GM18868 (cell line): Measurements from ENCODE around the gene LNP1.
"Not testable (repeated sequence)": the region's sequence is repeated elsewhere in the genome, so short reads cannot be mapped to it uniquely, and the experiment has no call there.

Experiments
- ATAC-seq: cut with Tn5 transposase; IDR thresholded peaks from one replicate; pipeline ENCODE4 v1.9.1; 2021; ENCODE audit warnings: mild to moderate bottlenecking, moderate library complexity; ENCODE audit not compliant: unreplicated experiment

LNP1 gene

GRCh38 chr3:100427699-100428098 lies 26.4 kb downstream of the LNP1 start:
- ATAC-seq, result no peak

DNA sequence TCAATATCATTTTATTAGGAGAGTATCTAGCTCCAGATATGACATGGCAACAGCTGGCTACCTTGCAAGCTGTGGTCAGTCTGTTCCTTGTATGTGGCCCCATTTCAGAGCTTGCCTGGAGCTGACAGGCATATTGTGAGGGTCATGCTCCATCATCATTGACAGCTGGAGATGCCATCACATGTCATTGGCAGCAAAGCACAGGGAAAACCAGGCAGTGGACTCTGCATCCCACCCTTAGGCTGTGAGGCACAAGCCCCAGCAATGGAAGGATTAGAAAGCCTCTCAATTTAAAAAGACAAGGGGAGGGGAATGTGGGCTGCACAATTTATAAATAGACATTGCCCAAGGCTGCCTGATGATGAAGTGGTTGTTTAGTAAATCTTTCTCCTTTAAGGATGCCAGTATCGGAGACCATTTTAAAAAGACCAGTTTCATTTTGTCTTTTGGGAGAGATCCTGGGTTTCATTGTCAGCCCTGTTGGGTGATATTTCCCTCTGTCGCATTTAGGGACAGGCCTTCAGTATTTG lies 27.9 kb downstream of the LNP1 start:
- ATAC-seq, result no peak

DNA sequence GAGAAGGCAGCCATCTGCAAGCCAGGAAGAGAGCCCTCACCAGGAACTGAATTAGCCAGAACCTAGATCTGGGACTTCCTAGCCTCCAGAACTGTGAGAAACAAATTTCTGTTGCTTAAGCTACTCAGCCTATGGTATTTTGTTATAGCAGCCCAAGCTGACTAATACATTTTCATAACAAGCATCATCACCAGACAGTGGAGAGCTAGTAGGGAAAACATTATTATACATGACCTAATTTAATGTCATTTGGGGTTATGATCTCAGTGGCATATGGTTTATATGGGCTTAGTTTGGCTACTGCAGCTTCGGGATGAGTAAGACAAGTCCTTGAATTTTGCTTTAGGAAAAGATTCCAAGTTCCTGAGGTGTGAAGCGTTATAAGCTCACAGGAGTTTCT lies 35.6 kb downstream of the LNP1 start:
- ATAC-seq, result no peak

DNA sequence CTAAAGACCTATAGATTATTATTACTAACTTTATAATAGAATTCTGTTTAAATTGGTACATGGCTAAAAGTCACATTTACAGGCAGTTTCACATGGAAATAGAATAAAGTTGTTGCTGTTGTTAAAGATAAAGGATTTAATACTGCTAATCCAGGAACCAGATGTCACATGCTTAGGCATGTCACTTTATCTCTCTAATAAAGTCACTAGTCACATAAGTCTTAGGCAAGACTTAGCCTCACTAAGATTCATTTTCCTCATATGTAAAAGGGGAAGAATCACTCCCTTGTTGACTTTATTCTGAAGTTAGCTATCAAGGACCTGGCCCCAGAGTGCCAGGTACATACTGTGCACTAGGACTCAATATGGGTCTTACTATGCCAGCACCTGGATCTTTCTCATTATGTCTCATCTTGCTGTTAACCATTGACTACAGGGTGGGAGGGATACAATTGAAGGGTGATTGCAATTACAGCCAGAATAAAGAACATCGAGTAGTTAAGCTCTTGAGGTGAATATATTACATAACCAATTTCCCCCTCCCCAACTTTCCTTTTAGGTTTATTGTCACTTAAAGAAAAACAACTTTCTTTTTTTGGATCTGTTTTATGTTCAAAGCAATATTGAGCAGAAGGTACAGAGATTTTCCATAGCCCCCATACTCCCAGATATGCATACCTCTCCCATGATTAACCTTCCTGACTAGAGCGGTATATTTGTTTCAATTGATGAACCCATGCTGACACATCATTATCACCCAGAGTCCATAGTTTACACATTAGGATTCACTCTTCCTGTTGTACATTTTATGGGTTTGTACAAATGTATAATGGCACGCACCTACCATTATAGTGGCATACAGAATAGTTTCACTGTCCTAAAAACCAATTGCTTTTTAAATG lies 36.6 kb downstream of the LNP1 start:
- no peak for ATAC-seq

- no peak for ATAC-seq
Measured at GRCh38 chr3:100438623-100438974, 37.3 kb downstream of the LNP1 start.

GRCh38 chr3:100440895-100441294 lies 39.6 kb downstream of the LNP1 start:
- no peak for ATAC-seq

DNA sequence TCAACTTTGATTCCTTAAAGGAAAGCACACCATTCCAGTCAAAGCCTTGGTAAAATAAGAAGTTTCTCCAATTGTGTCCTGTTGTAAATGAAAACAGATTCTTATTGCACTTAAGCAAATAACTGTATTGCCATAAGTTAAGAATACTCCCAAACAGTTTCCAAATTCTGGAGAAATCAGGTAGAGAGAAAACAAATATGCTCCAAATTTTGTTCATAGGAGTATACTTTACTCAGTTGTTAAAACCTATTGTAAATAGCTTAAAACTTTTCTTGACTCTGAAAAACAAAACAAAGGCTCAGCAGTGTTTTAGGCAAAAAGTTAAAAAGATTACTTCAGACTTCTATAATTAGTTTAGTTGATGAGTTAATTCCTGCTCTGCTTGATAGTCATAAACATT lies 42.4 kb downstream of the LNP1 start:
- no peak for ATAC-seq

DNA sequence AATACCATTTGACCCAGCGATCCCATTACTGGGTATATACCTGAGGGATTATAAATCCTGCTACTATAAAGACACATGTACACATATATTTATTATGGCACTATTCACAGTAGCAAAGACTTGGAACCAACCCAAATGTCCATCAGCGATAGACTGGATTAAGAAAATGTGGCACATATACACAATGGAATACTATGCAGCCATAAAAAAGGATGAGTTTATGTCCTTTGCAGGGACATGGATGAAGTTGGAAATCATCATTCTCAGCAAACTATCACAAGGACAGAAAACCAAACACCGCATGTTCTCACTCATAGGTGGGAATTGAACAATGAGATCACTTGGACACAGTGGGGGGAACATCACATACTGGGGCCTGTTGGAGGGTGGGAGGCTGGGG lies 45.7 kb downstream of the LNP1 start:
- not testable (repeated sequence) for ATAC-seq

DNA sequence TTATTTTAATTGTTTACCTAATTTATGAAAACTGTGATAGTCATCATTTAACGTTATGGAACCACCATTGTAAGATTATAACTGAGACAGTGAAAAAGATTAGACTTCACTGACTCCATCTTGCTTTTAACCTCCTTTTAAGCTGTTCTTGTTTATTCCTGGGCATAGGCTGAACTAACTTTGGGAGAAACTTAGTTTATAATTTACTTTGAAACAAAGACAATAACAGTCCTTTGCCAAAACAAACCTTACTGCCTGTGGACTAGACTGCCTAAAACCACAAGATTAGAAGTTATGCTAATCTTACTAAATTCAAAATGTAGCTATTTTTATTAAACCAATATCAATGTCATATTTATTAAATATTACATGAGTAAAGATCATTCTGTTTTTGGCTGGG lies 46.7 kb downstream of the LNP1 start:
- ATAC-seq, result no peak

DNA sequence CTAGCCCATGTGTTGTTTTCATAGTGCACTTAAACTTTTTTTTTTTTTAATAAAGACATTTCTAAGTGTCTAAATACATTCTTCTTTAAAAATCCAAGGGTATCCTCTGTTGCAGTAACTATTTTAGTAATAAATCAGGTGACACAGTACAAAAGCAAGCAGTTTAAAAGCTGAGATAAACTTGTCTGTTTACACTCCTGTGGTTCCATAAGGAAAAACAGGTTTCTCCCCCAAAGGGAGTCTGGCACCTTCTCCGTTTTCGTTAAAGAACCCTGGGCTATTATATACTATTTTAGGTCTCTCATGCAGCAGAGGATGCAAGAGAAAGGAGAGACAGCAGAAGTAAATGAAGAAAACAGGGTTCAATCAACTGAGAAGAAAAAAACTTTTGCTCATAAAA lies 47.9 kb downstream of the LNP1 start:
- ATAC-seq, result no peak

- no peak for ATAC-seq
Measured at GRCh38 chr3:100454677-100455076, 53.3 kb downstream of the LNP1 start.

- no peak for ATAC-seq
Measured at GRCh38 chr3:100455841-100456550, 54.7 kb downstream of the LNP1 start.

DNA sequence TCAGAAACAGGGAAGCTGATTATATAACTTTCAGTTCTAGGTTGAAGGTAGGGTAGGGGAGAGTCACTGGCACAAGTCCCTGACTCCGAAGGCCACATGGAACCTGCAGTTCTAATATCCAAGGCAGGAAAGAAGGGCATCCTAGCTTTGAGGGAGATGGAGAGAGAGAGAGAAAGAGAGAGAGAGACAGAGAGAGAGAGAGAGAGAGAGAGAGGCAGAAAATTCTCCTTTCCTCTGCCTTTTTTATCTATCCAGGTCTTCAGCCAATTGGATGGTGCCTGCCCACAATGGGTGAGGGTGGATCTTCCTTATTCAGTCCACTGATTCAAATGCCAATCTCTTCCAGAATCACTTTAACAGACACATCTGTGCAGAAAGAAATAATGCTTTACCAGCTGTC lies 55.4 kb downstream of the LNP1 start:
- ATAC-seq, result no peak

GRCh38 chr3:100457811-100458210 lies 56.5 kb downstream of the LNP1 start:
- no peak for ATAC-seq

DNA sequence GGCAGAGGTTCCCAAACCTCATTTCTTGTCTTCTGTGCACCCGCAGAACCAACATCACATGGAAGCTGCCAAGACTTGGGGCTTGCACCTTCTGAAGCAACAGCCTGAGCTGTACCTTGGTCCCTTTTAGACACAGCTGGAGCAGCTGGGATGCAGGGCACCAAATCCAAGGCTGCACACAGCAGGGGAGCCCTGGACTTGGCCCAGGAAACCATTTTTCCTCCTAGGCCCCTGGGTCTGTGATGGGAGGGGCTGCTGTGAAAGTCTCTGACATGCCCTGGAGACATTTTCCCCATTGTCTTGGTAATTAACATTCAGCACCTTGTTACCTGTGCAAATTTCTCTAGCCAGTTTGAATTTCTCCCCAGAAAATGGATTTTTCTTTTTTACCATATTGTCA lies 57.5 kb downstream of the LNP1 start:
- ATAC-seq, result no peak

GRCh38 chr3:100463002-100463401 lies 61.7 kb downstream of the LNP1 start:
- ATAC-seq, result peak; percentile 86

DNA sequence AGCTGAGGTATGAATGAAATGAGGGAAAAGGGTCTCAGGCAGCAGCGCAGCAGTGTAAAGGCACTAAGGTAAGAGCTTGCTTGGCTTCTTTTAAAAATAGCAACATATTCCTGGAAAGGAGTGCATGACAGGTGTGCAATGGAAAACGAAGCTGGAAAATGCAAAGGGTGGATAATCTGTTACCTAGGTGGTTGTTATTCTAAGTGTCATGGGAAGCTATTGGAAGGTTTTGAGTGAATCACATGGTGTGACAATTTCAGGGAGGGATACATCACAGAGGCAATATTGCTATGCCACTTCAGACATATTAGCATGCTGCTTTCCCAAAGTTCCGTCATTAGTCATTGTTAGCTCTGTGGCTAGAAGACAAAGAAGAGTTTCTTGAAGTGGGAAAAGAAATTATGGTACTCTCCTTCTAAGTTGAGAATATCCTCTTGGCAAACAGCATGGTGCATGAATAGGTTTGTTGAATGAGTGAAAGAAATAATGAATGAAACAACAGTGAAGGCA lies 62.4 kb downstream of the LNP1 start:
- ATAC-seq, result no peak

DNA sequence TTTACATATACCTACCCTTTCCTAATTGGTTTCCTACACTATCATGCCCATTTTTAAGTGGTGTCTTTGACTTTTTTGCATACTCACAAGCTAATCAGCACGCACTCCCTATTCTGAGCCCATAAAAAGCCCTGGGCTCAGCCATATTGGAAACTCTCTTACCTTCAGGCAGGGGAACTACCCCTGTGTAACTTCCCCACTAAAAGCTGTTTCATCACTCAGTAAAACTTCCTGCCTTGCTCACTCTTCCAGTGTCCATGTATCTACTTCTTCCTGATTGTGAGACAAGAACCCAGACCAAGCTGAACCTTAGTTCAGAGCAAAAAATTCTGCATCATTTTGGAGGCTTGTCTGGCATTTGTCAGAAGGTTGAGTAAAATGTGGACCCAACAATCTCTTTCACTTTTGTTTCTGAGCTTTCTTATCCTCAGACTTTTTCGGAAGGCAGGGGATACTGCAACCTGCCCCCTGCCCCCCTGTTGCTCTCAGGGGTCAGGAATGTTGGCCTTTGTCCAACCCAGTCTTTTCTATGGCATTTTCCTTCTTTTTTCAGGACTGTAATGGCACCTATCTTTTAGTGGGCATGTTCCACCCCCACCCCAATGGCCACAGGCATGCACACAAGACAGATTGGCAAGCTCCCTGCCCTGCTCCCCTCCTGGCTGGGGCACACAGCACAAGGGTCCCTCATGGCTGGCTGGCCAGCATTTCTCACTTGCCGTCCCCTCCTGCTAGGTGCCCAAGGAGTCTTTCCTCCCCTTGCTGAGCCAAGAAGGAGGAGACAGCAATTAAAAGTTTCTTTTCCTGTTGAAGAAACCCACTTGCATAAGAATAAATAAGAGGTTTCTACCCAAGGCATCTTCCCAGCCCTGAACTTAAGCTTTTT lies 64.8 kb downstream of the LNP1 start:
- ATAC-seq, result peak; percentile 54

DNA sequence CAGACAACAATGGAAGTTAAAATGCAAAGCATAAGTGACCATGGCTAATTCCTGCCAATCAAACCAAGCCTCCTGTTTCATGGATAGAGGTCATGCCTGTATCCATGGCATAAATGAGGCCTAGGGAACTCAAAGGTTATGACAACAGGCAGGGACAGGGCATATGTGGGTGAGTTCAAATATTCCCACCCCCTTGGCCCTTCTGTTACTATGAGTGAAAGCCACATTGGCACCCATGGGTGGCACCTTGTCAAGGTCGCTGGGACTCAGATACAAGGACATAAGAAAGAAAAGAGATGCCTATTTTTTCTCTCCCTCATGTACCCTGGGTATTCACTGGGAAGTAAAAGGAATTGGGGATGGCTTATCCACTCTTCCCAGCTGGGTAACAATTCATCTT lies 65.8 kb downstream of the LNP1 start:
- no peak for ATAC-seq

DNA sequence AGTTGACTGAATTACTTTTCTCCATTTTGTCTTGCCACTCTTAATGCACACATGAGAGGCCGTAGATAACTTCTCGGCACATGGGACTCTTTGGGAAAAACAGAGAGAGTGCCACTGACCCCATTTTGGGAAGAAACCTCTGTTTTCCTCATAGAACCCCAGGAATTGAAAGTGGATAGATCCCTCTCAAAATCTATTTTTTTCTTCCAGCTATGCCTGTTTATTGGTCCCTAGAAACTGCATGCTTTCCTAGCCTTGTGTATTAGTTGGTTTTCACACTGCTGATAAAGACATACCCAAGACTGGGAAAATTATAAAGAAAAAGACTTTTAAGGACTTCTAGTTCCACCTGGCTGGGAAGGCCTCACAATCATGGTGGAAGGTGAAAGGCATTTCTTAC lies 67.3 kb downstream of the LNP1 start:
- ATAC-seq, result no peak

- no peak for ATAC-seq
Measured at GRCh38 chr3:100470951-100471350, 69.6 kb downstream of the LNP1 start.
